K562 (cell line): ENCODE data around the gene GCK. TPM values are rescaled to one million over a fixed set of nuclear protein-coding genes. Genes with fewer than 3 reads are reported as not detected.

Source experiments
- CBFB ChIP-seq: sonication (generic); formaldehyde crosslinking; IDR thresholded peaks from 2 replicates; pipeline ENCODE4 v1.4.0; 2020; ENCODE audit warnings: mild to moderate bottlenecking, missing genetic modification reagents
- DDX20 ChIP-seq: fragments of 450-650 bp; IDR thresholded peaks from 2 replicates; pipeline ENCODE4 v1.6.1; 2016; ENCODE audit warnings: missing genetic modification characterization, low read depth, mild to moderate bottlenecking, missing compliant biosample characterization, moderate library complexity
- HDAC2 ChIP-seq: fragments of 450-650 bp; IDR thresholded peaks from 2 replicates; pipeline ENCODE4 v1.6.1; 2016; ENCODE audit warnings: mild to moderate bottlenecking
- KDM1A ChIP-seq, 2 experiments: fragments of 450-650 bp; IDR thresholded peaks; 2 replicates each; pipeline ENCODE4 v1.6.1; 2016; ENCODE audit warnings: mild to moderate bottlenecking in 2 of 2
- MYNN ChIP-seq, 2 experiments: sonication (generic); formaldehyde crosslinking in 1 of 2; IDR thresholded peaks; 2 replicates each; pipeline versions ENCODE4 v1.5.0 to v1.6.1; 2016 to 2020; ENCODE audit warnings: antibody characterized with exemption in 1 of 2, missing genetic modification reagents in 1 of 2
- NCOA6 ChIP-seq: fragments of 450-650 bp; IDR thresholded peaks from 2 replicates; pipeline ENCODE4 v1.6.1; 2017; ENCODE audit warnings: mild to moderate bottlenecking
- PML ChIP-seq: IDR thresholded peaks from 2 replicates; pipeline ENCODE4 v1.6.1; 2012; ENCODE audit warnings: low read length, inconsistent platforms
- POLR3A ChIP-seq: IDR thresholded peaks from 2 replicates; pipeline ENCODE4 v1.6.1; 2011; ENCODE audit warnings: borderline replicate concordance, mild to moderate bottlenecking, moderate library complexity; ENCODE audit not compliant: insufficient read length, insufficient read depth; ENCODE audit errors: extremely low read depth
- RAD21 ChIP-seq, 2 experiments: fragments of 250-450 bp in 1 of 2; fragments of 450-650 bp in 1 of 2; sonication (Bioruptor Pico) in 1 of 2; formaldehyde crosslinking in 1 of 2; IDR thresholded peaks in 1 of 2; conservative IDR thresholded peaks in 1 of 2; 2 replicates each; pipeline versions ENCODE4 v1.4.0 to v1.8.0; 2020 to 2022; ENCODE audit warnings: mild to moderate bottlenecking in 2 of 2, moderate library complexity in 1 of 2
- SMARCC2 ChIP-seq: fragments of 450-650 bp; IDR thresholded peaks from 2 replicates; pipeline ENCODE4 v1.6.1; 2017; ENCODE audit warnings: antibody characterized with exemption, moderate library complexity, mild to moderate bottlenecking, low read depth
- SOX6 ChIP-seq: fragments of 450-650 bp; IDR thresholded peaks from 2 replicates; pipeline ENCODE4 v1.6.1; 2014; ENCODE audit warnings: mild to moderate bottlenecking
- SP1 ChIP-seq: sonication (generic); formaldehyde crosslinking; IDR thresholded peaks from 2 replicates; pipeline ENCODE4 v1.8.1; 2022; ENCODE audit warnings: mild to moderate bottlenecking, missing genetic modification reagents
- SRSF1 ChIP-seq: fragments of 200-400 bp; formaldehyde crosslinking; IDR thresholded peaks from 2 replicates; pipeline ENCODE4 v1.6.1; 2017; ENCODE audit warnings: mild to moderate bottlenecking, low read depth, low read length, moderate library complexity
- TCF7L2 ChIP-seq: fragments of 150-350 bp; IDR thresholded peaks from 2 replicates; pipeline ENCODE4 v1.6.1; 2016; ENCODE audit warnings: low read depth, mild to moderate bottlenecking, low read length, moderate library complexity
- ZNF311 ChIP-seq: fragments of 250-450 bp; sonication (Bioruptor Pico); IDR thresholded peaks from 2 replicates; pipeline ENCODE4 v1.4.0; 2020; ENCODE audit warnings: mild to moderate bottlenecking, moderate library complexity
- ZNF316 ChIP-seq: fragments of 450-650 bp; IDR thresholded peaks from 2 replicates; pipeline ENCODE4 v1.6.1; 2016
- ZNF76 ChIP-seq: fragments of 250-450 bp; sonication (Bioruptor Pico); IDR thresholded peaks from 2 replicates; pipeline ENCODE4 v1.4.0; 2020; ENCODE audit warnings: mild to moderate bottlenecking, moderate library complexity, borderline replicate concordance
- polyA plus RNA-seq, 8 experiments: library from polyadenylated mRNA; depleted of rRNA in 4 of 8; stranded (reverse) in 5 of 8; unstranded in 3 of 8; fragments of >200 nt; fragmentation: Nextera tagmentation in 2 of 8; fragmentation: Illumina TruSeq in 1 of 8; extraction: Ambion mirVana in 2 of 8; extraction: Trizol in 1 of 8; gene quantifications; 2 replicates each; pipeline versions ENCODE4 v1.2.1 to v1.2.3, GENCODE V29; 2011 to 2014; ENCODE audit warnings: inconsistent platforms in 1 of 8, missing spikeins in 1 of 8
- total RNA-seq, 7 experiments: library from RNA; depleted of rRNA in 6 of 7; stranded (reverse); fragments of >200 nt in 6 of 7; fragmentation: Illumina TruSeq in 2 of 7; extraction: Trizol in 2 of 7; gene quantifications; 2 replicates each; pipeline versions ENCODE4 v1.2.1 to v1.2.3, GENCODE V29; 2011 to 2021; ENCODE audit warnings: low replicate concordance in 1 of 7
- TF ChIP-seq, protein P1 (sequence below): fragments of 250-450 bp; sonication (Bioruptor Pico); IDR thresholded peaks from 2 replicates; pipeline ENCODE4 v1.5.0; 2020; ENCODE audit warnings: mild to moderate bottlenecking
- TF ChIP-seq, protein P2 (sequence below), 2 experiments: fragments of 450-650 bp in 1 of 2; sonication (generic) in 1 of 2; formaldehyde crosslinking in 1 of 2; IDR thresholded peaks in 1 of 2; conservative IDR thresholded peaks in 1 of 2; 2 replicates each; pipeline versions ENCODE4 v1.6.1 to v1.8.1; 2016 to 2023; ENCODE audit warnings: mild to moderate bottlenecking in 2 of 2, moderate library complexity in 2 of 2, inconsistent platforms in 1 of 2, missing genetic modification reagents in 1 of 2
- TF ChIP-seq, protein P3 (sequence below): sonication (generic); formaldehyde crosslinking; IDR thresholded peaks from 2 replicates; pipeline ENCODE4 v1.8.0; 2022; ENCODE audit warnings: mild to moderate bottlenecking, missing genetic modification reagents
- TF ChIP-seq, protein P4 (sequence below): sonication (generic); IDR thresholded peaks from 2 replicates; pipeline ENCODE4 v1.6.1; 2016

The GCK gene
- total and polyA plus RNA-seq, 9 of the 15 experiments (the other 6 are each of a cell fraction or from before 2014, with no cell fraction given), result 0.11 to 0.55 (median 0.16) TPM; not detected in 3

DNA sequence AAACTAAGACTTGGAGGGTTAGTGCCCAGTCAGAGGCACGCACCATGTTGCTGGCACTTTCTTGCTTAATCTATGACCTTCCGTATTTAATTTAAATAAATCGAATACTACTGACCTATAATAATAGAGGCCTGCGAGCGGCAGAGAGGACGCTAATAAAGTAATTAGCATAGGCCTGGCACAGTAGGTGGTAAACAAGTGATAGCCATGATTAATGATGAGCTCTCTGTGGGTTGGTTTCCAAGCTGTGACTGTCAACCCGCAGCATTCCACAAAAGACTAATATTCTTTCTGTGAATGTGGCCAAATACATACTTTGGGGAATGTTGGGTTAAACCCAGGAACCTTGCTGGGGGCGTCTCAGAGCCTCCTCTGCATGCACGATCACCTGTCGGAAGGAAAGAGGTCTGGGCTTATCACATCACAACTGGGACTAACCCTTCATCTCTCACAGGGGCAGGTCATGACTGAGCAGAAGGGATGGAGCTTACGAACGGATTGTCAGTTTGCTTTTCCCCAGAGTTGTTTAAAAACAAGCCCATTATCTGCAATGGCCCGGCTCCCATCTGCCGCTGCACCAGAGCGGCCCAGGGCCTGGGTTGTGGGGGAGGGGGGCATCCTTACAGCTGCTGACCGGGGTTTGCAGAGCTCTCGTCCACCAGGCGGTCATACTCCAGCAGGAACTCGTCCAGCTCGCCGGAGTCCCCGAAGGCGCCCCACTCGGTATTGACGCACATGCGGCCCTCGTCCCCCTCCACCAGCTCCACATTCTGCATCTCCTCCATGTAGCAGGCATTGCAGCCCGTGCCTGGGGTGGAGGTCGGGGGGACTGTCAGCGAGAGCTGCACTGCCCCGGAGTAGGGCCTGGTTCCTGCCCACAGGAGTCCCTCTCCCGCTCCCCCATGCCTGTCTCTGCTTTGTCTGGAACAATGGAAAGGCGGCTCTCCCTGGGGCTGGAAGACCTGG, 41.9 kb downstream of the GCK start (continued):
- TF ChIP-seq, protein P1, sequence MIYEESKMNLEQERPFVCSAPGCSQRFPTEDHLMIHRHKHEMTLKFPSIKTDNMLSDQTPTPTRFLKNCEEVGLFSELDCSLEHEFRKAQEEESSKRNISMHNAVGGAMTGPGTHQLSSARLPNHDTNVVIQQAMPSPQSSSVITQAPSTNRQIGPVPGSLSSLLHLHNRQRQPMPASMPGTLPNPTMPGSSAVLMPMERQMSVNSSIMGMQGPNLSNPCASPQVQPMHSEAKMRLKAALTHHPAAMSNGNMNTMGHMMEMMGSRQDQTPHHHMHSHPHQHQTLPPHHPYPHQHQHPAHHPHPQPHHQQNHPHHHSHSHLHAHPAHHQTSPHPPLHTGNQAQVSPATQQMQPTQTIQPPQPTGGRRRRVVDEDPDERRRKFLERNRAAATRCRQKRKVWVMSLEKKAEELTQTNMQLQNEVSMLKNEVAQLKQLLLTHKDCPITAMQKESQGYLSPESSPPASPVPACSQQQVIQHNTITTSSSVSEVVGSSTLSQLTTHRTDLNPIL (CRISPR knock-in tag), result no peak
- TF ChIP-seq, protein P2, sequence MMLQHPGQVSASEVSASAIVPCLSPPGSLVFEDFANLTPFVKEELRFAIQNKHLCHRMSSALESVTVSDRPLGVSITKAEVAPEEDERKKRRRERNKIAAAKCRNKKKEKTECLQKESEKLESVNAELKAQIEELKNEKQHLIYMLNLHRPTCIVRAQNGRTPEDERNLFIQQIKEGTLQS (IDR thresholded peaks at IDR 0.05), result no peak
- TF ChIP-seq, protein P2 (CRISPR knock-in tag; conservative IDR thresholded peaks at IDR 0.05), result no peak
- TF ChIP-seq RAD21 (CRISPR knock-in tag; conservative IDR thresholded peaks at IDR 0.05 in 1 of 2, IDR thresholded peaks at IDR 0.05 in 1 of 2) (peak in 1 of 2 experiments; percentile 38; a peak in 1 of 4 replicates), DDX20 (tag) (no peak), SMARCC2 (no peak), SOX6 (peak; percentile 73), KDM1A (IDR thresholded peaks at IDR 0.05) (peak; percentile 86 to 92), MYNN (IDR thresholded peaks at IDR 0.05) (no peak), MYNN (CRISPR knock-in tag; IDR thresholded peaks at IDR 0.05) (no peak), HDAC2 (peak; percentile 91), ZNF311 (no peak), TCF7L2 (no peak), SP1 (CRISPR knock-in tag) (no peak; the same call in 1 of the 2 replicates), SRSF1 (no peak), CBFB (no peak), PML (peak; percentile 62; the same call in 1 of the 2 replicates), NCOA6 (no peak), POLR3A (no peak), ZNF316 (0 out of 2 replicates have a peak, but pooled peaks have one; percentile 46), ZNF76 (no peak)
- TF ChIP-seq, protein P3, sequence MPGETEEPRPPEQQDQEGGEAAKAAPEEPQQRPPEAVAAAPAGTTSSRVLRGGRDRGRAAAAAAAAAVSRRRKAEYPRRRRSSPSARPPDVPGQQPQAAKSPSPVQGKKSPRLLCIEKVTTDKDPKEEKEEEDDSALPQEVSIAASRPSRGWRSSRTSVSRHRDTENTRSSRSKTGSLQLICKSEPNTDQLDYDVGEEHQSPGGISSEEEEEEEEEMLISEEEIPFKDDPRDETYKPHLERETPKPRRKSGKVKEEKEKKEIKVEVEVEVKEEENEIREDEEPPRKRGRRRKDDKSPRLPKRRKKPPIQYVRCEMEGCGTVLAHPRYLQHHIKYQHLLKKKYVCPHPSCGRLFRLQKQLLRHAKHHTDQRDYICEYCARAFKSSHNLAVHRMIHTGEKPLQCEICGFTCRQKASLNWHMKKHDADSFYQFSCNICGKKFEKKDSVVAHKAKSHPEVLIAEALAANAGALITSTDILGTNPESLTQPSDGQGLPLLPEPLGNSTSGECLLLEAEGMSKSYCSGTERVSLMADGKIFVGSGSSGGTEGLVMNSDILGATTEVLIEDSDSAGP (CRISPR knock-in tag), result no peak
- TF ChIP-seq, protein P4, sequence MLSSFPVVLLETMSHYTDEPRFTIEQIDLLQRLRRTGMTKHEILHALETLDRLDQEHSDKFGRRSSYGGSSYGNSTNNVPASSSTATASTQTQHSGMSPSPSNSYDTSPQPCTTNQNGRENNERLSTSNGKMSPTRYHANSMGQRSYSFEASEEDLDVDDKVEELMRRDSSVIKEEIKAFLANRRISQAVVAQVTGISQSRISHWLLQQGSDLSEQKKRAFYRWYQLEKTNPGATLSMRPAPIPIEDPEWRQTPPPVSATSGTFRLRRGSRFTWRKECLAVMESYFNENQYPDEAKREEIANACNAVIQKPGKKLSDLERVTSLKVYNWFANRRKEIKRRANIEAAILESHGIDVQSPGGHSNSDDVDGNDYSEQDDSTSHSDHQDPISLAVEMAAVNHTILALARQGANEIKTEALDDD, result no peak; the same call in 1 of the 2 replicates
